Prostate gland (tissue), 2 donors: ENCODE results near the gene NIPA2. TPM values are rescaled to one million over a fixed set of nuclear protein-coding genes. Genes with fewer than 3 reads are reported as not detected.

ENCODE experiments used
- DNase-seq: peaks from one replicate; pipeline ENCODE4 v3.0.0-alpha.2; 2019; ENCODE audit warnings: low spot score
- H3K27ac ChIP-seq, 2 donors: fragments of 200-600 bp; sonication (generic); 2 replicates each; pipeline ENCODE4 v1.5.1; 2017 to 2019
- H3K27me3 ChIP-seq: fragments of 200-600 bp; sonication (generic); replicated peaks from 2 replicates; pipeline ENCODE4 v1.5.1; 2019; ENCODE audit not compliant: insufficient read depth
- H3K36me3 ChIP-seq, 2 donors: fragments of 200-600 bp; sonication (generic); 1 replicate in 1 of 2; 2 replicates in 1 of 2; pipeline versions ENCODE4 v1.5.1 to v1.8.1; 2017 to 2019
- H3K4me1 ChIP-seq: fragments of 200-600 bp; sonication (generic); replicated peaks from 2 replicates; pipeline ENCODE4 v1.5.1; 2019
- H3K4me3 ChIP-seq, 2 donors: fragments of 200-600 bp; sonication (generic); 2 replicates each; pipeline ENCODE4 v1.5.1; 2017 to 2019
- H3K9me3 ChIP-seq: fragments of 200-600 bp; sonication (generic); 2 replicates; pipeline ENCODE4 v1.5.1; 2017
- POLR2A ChIP-seq: fragments of 450-650 bp; IDR thresholded peaks from one replicate; pipeline ENCODE4 v1.6.1; 2016; ENCODE audit warnings: antibody characterized with exemption, mild to moderate bottlenecking
- POLR2AphosphoS5 ChIP-seq: sonication (generic); formaldehyde crosslinking; IDR thresholded peaks from one replicate; pipeline ENCODE4 v1.6.1; 2017; ENCODE audit warnings: antibody characterized with exemption
- WGBS: methylation state at CpG from one replicate; pipeline ENCODE4 v1.1.5; 2018; 5-methylcytosine and 5-hydroxymethylcytosine counted together
- intact Hi-C: fragments of 100-400 bp; cut with DNase I; formaldehyde crosslinking; loops from one replicate; pipeline ENCODE4 v1.14.2; 2022
- total RNA-seq, 2 donors: library from RNA; depleted of rRNA; stranded (reverse); fragments of >200 nt; gene quantifications; one replicate each; pipeline ENCODE4 v1.1.0, GENCODE V29; 2016
- TF ChIP-seq, protein P1 (sequence below), 4 experiments: fragments of 200-600 bp in 2 of 4; fragments of 450-650 bp in 2 of 4; sonication (generic) in 2 of 4; IDR thresholded peaks; 1 replicate in 3 of 4; 2 replicates in 1 of 4; pipeline ENCODE4 v1.5.1; 2016 to 2019; ENCODE audit warnings: antibody characterized with exemption in 4 of 4, mild to moderate bottlenecking in 2 of 4, moderate library complexity in 2 of 4

NIPA2 gene
- total RNA-seq, 2 donors from 2014 or later, result 34.9 to 43.6 TPM

DNA sequence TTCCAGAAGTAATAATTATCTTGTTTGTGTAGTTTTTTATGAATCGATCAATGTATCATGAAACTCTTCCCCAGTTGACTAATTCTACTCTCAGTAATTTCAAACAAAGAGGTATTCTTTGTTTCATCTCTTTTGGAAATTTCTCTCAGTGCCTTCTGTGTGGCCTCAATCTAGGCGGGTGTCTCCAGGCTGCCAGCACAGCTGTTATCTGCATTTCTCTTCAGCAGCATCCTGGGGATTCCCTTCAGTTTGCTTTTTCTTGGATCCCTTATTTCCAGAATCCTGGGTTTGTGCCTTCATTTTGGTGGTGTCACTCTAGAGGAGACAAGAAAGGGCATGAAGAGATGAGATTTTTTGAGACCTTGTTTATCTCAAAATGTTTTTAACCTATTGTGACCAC is 22.7 kb downstream of the NIPA2 start:
- Histone ChIP-seq H3K27ac (no peak overlapping the region), H3K9me3 (no peaks in the 10 kb centered on the region), H3K4me1 (peaks cover 3% of the 10 kb centered on the region), H3K36me3 (no peaks in the 10 kb centered on the region), H3K4me3 (no peak overlapping the region), H3K27me3 (no peaks in the 10 kb centered on the region)
- TF ChIP-seq POLR2A (no peak), POLR2AphosphoS5 (no peak)
- TF ChIP-seq, protein P1, sequence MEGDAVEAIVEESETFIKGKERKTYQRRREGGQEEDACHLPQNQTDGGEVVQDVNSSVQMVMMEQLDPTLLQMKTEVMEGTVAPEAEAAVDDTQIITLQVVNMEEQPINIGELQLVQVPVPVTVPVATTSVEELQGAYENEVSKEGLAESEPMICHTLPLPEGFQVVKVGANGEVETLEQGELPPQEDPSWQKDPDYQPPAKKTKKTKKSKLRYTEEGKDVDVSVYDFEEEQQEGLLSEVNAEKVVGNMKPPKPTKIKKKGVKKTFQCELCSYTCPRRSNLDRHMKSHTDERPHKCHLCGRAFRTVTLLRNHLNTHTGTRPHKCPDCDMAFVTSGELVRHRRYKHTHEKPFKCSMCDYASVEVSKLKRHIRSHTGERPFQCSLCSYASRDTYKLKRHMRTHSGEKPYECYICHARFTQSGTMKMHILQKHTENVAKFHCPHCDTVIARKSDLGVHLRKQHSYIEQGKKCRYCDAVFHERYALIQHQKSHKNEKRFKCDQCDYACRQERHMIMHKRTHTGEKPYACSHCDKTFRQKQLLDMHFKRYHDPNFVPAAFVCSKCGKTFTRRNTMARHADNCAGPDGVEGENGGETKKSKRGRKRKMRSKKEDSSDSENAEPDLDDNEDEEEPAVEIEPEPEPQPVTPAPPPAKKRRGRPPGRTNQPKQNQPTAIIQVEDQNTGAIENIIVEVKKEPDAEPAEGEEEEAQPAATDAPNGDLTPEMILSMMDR (IDR thresholded peaks at IDR 0.05), result no peak
- DNase-seq, result no peak
- intact Hi-C loops, result no loop called here
- 57% methylated on average over 2 of the region's 2 CpGs for WGBS

DNA sequence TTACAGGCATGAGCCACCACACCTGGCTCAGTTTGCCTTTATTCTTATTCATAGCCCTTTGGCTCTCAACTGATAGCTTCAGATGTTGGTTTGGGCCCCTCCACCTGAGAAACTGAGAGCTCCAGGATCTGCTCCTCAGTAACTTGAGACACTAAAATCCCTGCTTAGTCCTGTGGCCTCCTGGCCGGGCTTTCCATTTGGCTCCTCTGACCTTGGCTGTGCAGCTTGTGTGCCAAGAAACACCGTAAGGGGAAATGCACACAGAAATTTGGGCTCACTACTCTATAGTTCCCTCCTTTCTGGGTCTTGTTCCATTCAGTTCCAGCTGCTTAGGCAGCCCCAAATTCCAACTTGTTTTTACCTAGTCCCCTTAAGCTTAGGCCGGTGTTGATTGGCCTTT is 24.9 kb downstream of the NIPA2 start:
- 91% methylated on average over 3 of the region's 3 CpGs for WGBS
- intact Hi-C loops, result no loop called here
- Histone ChIP-seq H3K4me3 (no peak overlapping the region), H3K9me3 (no peaks in the 10 kb centered on the region), H3K4me1 (peaks cover 3% of the 10 kb centered on the region), H3K27me3 (no peaks in the 10 kb centered on the region), H3K27ac (no peak overlapping the region), H3K36me3 (no peaks in the 10 kb centered on the region)
- TF ChIP-seq, protein P1 (IDR thresholded peaks at IDR 0.05), result no peak
- TF ChIP-seq POLR2AphosphoS5 (no peak), POLR2A (no peak)
- no peak for DNase-seq

DNA sequence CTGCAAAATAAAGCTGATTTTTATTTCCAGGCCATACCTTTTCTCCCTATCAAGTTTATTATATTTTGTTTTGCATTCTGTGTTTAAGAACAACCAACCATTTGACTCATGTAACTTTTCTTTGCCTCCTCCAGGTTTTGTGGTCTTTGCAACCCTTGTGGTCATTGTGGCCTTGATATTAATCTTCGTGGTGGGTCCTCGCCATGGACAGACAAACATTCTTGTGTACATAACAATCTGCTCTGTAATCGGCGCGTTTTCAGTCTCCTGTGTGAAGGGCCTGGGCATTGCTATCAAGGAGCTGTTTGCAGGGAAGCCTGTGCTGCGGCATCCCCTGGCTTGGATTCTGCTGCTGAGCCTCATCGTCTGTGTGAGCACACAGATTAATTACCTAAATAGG is 27.6 kb downstream of the NIPA2 start:
- DNase-seq, result no peak

DNA sequence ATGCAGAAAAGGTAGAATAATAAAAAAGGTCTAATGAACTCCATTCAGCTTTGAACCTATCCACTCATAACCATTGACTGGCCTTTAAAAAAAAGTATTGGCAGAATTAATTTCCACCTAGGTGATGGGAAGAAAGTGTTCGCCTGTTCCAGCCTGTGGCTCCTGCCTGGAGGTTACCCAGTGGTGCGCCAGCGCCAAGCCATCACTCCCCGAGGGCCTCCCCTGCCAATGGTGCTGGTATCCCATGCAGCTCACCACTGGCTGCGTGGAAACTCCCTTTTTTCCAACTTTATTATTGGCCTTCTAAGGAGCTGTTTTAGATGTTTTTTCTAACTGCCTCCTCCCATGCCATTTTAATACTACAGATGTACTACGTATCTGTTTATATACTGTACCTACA is 29.4 kb downstream of the NIPA2 start:
- Histone ChIP-seq H3K36me3 (no peaks in the 10 kb centered on the region), H3K4me3 (no peak overlapping the region), H3K27ac (no peak overlapping the region), H3K9me3 (no peaks in the 10 kb centered on the region), H3K4me1 (no peaks in the 10 kb centered on the region), H3K27me3 (no peaks in the 10 kb centered on the region)
- TF ChIP-seq, protein P1 (IDR thresholded peaks at IDR 0.05), result no peak
- TF ChIP-seq POLR2AphosphoS5 (no peak), POLR2A (no peak)
- WGBS, result 88% methylated on average over 6 of the region's 6 CpGs
- no peak for DNase-seq
- intact Hi-C loops, result loop anchor here (5.0 kb wide), 1 partner anchor 124 kb away; no protein-coding TSS in a partner anchor

More for the DNA sequence above, 27.6 kb downstream of the NIPA2 start:
- no peaks in the 10 kb centered on the region for H3K9me3 ChIP-seq
- H3K4me3 ChIP-seq, result no peak overlapping the region
- H3K27ac ChIP-seq, result no peak overlapping the region
- no peak for TF ChIP-seq POLR2A
- TF ChIP-seq, protein P1 (IDR thresholded peaks at IDR 0.05), result no peak
- no peak for TF ChIP-seq POLR2AphosphoS5
- peaks cover 3% of the 10 kb centered on the region for H3K4me1 ChIP-seq
- H3K36me3 ChIP-seq, result no peaks in the 10 kb centered on the region
- WGBS, result 86% methylated on average over 7 of the region's 7 CpGs
- H3K27me3 ChIP-seq, result no peaks in the 10 kb centered on the region
- intact Hi-C loops, result loop anchor here (5.0 kb wide), 1 partner anchor 126 kb away; no protein-coding TSS in a partner anchor

DNA sequence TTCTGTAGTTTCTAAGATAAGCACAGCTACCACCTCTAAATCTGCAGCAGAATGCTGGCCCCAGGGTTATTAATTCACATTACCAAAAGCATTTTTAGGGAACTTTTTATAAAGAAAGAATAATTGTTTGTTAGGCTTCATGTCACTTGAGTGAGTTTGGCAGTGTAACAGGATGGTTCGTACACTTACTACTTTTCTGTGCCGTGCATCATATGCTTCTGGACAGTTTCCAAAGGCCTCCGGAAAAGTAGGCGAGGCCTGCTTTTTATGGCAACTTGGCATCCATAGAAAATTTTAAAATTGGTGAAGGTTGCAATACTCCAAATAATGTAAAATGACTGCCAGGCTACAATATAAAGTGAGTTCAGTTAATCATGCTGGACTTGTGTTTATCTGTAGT is 30.0 kb downstream of the NIPA2 start:
- no peak overlapping the region for H3K4me3 ChIP-seq
- intact Hi-C loops, result loop anchor here (5.0 kb wide), 1 partner anchor 124 kb away; no protein-coding TSS in a partner anchor
- no peak overlapping the region for H3K27ac ChIP-seq
- 42% methylated on average over 4 of the region's 4 CpGs for WGBS
- H3K9me3 ChIP-seq, result no peaks in the 10 kb centered on the region
- no peak for DNase-seq
- no peaks in the 10 kb centered on the region for H3K4me1 ChIP-seq
- H3K27me3 ChIP-seq, result no peaks in the 10 kb centered on the region
- no peaks in the 10 kb centered on the region for H3K36me3 ChIP-seq
- TF ChIP-seq, protein P1 (IDR thresholded peaks at IDR 0.05), result no peak
- TF ChIP-seq POLR2A (no peak), POLR2AphosphoS5 (no peak)
